Activated T-helper 9 cell treated with anti-CD3 and anti-CD28 coated beads, Interleukin-2, amount 50 U/mL, for 16 hours (primary cell): ENCODE results near the gene ISX.

Experiments used
- DNase-seq: peaks from one replicate; pipeline ENCODE4 v3.0.0-alpha.2; 2020; ENCODE audit warnings: low read depth

The ISX gene

GRCh38 chr22:35113341-35113740 lies 47.4 kb downstream of the ISX start:
- DNase-seq, result no peak

- no peak for DNase-seq
These were observed 48.4 kb downstream of the ISX start for GRCh38 chr22:35114131-35114980.

- no peak for DNase-seq
These were observed 49.6 kb downstream of the ISX start for GRCh38 chr22:35115515-35115914.

GRCh38 chr22:35116269-35116668 lies 50.3 kb downstream of the ISX start:
- no peak for DNase-seq

- DNase-seq, result no peak
These were observed 50.9 kb downstream of the ISX start for GRCh38 chr22:35116817-35117216.

GRCh38 chr22:35119494-35119893 lies 53.5 kb downstream of the ISX start:
- no peak for DNase-seq

GRCh38 chr22:35124691-35125219 lies 58.8 kb downstream of the ISX start:
- no peak for DNase-seq

GRCh38 chr22:35126993-35127392 lies 61.0 kb downstream of the ISX start:
- DNase-seq, result no peak

- no peak for DNase-seq
These were observed 62.7 kb downstream of the ISX start for GRCh38 chr22:35128637-35129036.

GRCh38 chr22:35131525-35132000 lies 65.6 kb downstream of the ISX start:
- no peak for DNase-seq

- no peak for DNase-seq
These were observed 66.6 kb downstream of the ISX start for GRCh38 chr22:35132568-35132967.

- no peak for DNase-seq
These were observed 67.9 kb downstream of the ISX start for GRCh38 chr22:35133702-35134380.

- no peak for DNase-seq
These were observed 68.7 kb downstream of the ISX start for GRCh38 chr22:35134637-35135036.

GRCh38 chr22:35135165-35135564 lies 69.2 kb downstream of the ISX start:
- no peak for DNase-seq
